Endothelial cell of umbilical vein (primary cell): Measurements from ENCODE around the gene PRXL2B. TPM values are rescaled to one million over a fixed set of nuclear protein-coding genes. Genes with fewer than 3 reads are reported as not detected.
A peak's percentile ranks its signal among the peaks of the same experiment; 100 is the strongest.

Source experiments
- BruUV-seq: library from RNA; stranded (reverse); fragments of 400-500 nt; replicated peaks from 2 replicates; lab custom pipeline; 2021; lab: Mats Ljungman, UMichigan
- CTCF ChIA-PET: fragments of 300-600, 350-600 bp; sonication (Branson Sonifier 250); formaldehyde crosslinking; loops from one replicate; lab custom pipeline; 2021; ENCODE audit warnings: antibody characterized with exemption, inconsistent platforms; lab: Charles Lee
- POLR2A ChIA-PET: fragments of 300-600, 350-600 bp; sonication (Branson Sonifier 250); formaldehyde crosslinking; loops from one replicate; lab custom pipeline; 2021; ENCODE audit warnings: antibody characterized with exemption, inconsistent platforms; lab: Charles Lee
- DNase-seq: peaks from one replicate; pipeline ENCODE4 v3.0.0-alpha.2; 2011; ENCODE audit warnings: low read depth, low spot score
- FAIRE-seq: peaks from 2 replicates; lab custom pipeline; 2011; peaks lifted over from hg19 to GRCh38; lab: Jason Lieb, UNC
- H2AFZ ChIP-seq: 2 replicates; pipeline ENCODE4 v1.6.0; 2012; ENCODE audit warnings: low read depth, low read length, control low read depth, inconsistent platforms
- H3K27ac ChIP-seq: 2 replicates; pipeline ENCODE4 v1.5.1; 2011; ENCODE audit warnings: low read depth, mild to moderate bottlenecking, control low read depth, low read length, moderate library complexity; ENCODE audit not compliant: insufficient read depth
- H3K27me3 ChIP-seq, 2 experiments: 2 replicates each; pipeline versions ENCODE4 v1.6.0 to v1.6.1; 2011; ENCODE audit warnings: low read length in 2 of 2, mixed read lengths in 1 of 2; ENCODE audit not compliant: control insufficient read depth in 2 of 2, insufficient read depth in 2 of 2
- H3K36me3 ChIP-seq, 2 experiments: 2 replicates in 1 of 2; 3 replicates in 1 of 2; pipeline ENCODE4 v1.5.1; 2011; ENCODE audit warnings: low read length in 2 of 2, mild to moderate bottlenecking in 1 of 2, moderate library complexity in 1 of 2; ENCODE audit not compliant: control insufficient read depth in 2 of 2, insufficient read depth in 2 of 2; ENCODE audit errors: extremely low read depth in 1 of 2
- H3K4me1 ChIP-seq: 3 replicates; pipeline ENCODE4 v1.5.1; 2011; ENCODE audit warnings: mild to moderate bottlenecking, low read length; ENCODE audit not compliant: control insufficient read depth, insufficient read depth; ENCODE audit errors: extremely low read depth
- H3K4me2 ChIP-seq: 2 replicates; pipeline ENCODE4 v1.6.1; 2011; ENCODE audit warnings: low read length, control low read depth, mixed read lengths; ENCODE audit not compliant: insufficient read depth
- H3K4me3 ChIP-seq, 3 experiments: fragments of 200-600 bp in 1 of 3; sonication (generic), shearing (Covaris generic) in 1 of 3; replicated peaks in 1 of 3; 2 replicates each; pipeline ENCODE4 v1.5.1; 2011 to 2016; ENCODE audit warnings: control low read depth in 3 of 3, low read length in 3 of 3, mild to moderate bottlenecking in 2 of 3, inconsistent platforms in 1 of 3, low read depth in 1 of 3, moderate library complexity in 1 of 3; ENCODE audit not compliant: insufficient read depth in 1 of 3
- H3K79me2 ChIP-seq: 2 replicates; pipeline ENCODE4 v1.6.0; 2012; ENCODE audit warnings: low read length, inconsistent platforms; ENCODE audit not compliant: control insufficient read depth, insufficient read depth
- H3K9ac ChIP-seq: replicated peaks from 2 replicates; pipeline ENCODE3; 2011; ENCODE audit warnings: low read length, control low read depth; ENCODE audit not compliant: insufficient read depth; ENCODE audit errors: extremely low read depth
- H3K9me1 ChIP-seq: replicated peaks from 3 replicates; pipeline ENCODE4 v1.6.0; 2011; ENCODE audit warnings: mild to moderate bottlenecking, low read length; ENCODE audit not compliant: control insufficient read depth, insufficient read depth; ENCODE audit errors: extremely low read depth
- H3K9me3 ChIP-seq: replicated peaks from 2 replicates; pipeline ENCODE4 v1.5.1; 2012; ENCODE audit warnings: low read length, inconsistent platforms; ENCODE audit not compliant: control insufficient read depth, insufficient read depth
- H4K20me1 ChIP-seq: replicated peaks from 2 replicates; pipeline ENCODE3; 2011; ENCODE audit warnings: mild to moderate bottlenecking, low read length; ENCODE audit not compliant: control insufficient read depth, insufficient read depth; ENCODE audit errors: extremely low read depth
- CTCF ChIP-seq, 2 donors: IDR thresholded peaks; 1 replicate in 1 of 2; 2 replicates in 1 of 2; pipeline ENCODE4 v1.5.1; 2011; ENCODE audit warnings: low read length in 2 of 2, mild to moderate bottlenecking in 2 of 2, moderate library complexity in 2 of 2, control low read depth in 1 of 2, inconsistent platforms in 1 of 2, low read depth in 1 of 2; ENCODE audit not compliant: insufficient read depth in 1 of 2; ENCODE audit errors: extremely low read depth in 1 of 2
- EZH2 ChIP-seq: IDR thresholded peaks from 2 replicates; pipeline ENCODE4 v1.6.1; 2012; ENCODE audit warnings: borderline replicate concordance, low read depth, mild to moderate bottlenecking, moderate library complexity, low read length, inconsistent platforms; ENCODE audit not compliant: severe bottlenecking
- FOS ChIP-seq: IDR thresholded peaks from 2 replicates; pipeline ENCODE4 v1.6.1; 2011; ENCODE audit warnings: mild to moderate bottlenecking, low read length, moderate library complexity, borderline replicate concordance; ENCODE audit not compliant: insufficient read depth
- GATA2 ChIP-seq: IDR thresholded peaks from 2 replicates; pipeline ENCODE4 v1.7.0; 2011; ENCODE audit warnings: low read depth, mild to moderate bottlenecking, moderate library complexity, mixed read lengths, low read length; ENCODE audit not compliant: insufficient read length, insufficient read depth
- JUN ChIP-seq: IDR thresholded peaks from 2 replicates; pipeline ENCODE4 v1.6.1; 2011; ENCODE audit warnings: borderline replicate concordance, low read depth; ENCODE audit not compliant: insufficient read length, insufficient read depth
- MAX ChIP-seq: IDR thresholded peaks from 2 replicates; pipeline ENCODE4 v1.6.1; 2011; ENCODE audit not compliant: insufficient read depth, insufficient read length
- MYC ChIP-seq: IDR thresholded peaks from one replicate; pipeline ENCODE4 v1.6.1; 2011; ENCODE audit warnings: mild to moderate bottlenecking, low read depth, low read length
- POLR2A ChIP-seq: IDR thresholded peaks from 2 replicates; pipeline ENCODE4 v1.6.1; 2012; ENCODE audit warnings: low read depth, mild to moderate bottlenecking, control low read depth, low read length
- POLR2AphosphoS5 ChIP-seq: IDR thresholded peaks from 2 replicates; pipeline ENCODE4 v1.6.1; 2012; ENCODE audit warnings: low read depth, mild to moderate bottlenecking, control low read depth, low read length, moderate library complexity; ENCODE audit not compliant: insufficient read depth
- dilution Hi-C: fragments of 300-500 bp; cut with MboI; formaldehyde crosslinking; loops from one replicate; pipeline ENCODE4 v1.15.0; 2019; ENCODE audit warnings: low sequenced_read_pairs; ENCODE audit not compliant: extremely low pct_ligation_motif_present
- intact Hi-C: fragments of 100-400 bp; cut with micrococcal nuclease; formaldehyde crosslinking; loops from one replicate; pipeline ENCODE4 v1.10.0; 2022
- polyA plus RNA-seq, 4 experiments: library from polyadenylated mRNA; depleted of rRNA in 3 of 4; stranded (reverse) in 3 of 4; unstranded in 1 of 4; fragments of >200 nt; gene quantifications; 2 replicates each; pipeline versions ENCODE4 v1.2.1 to v1.2.3, GENCODE V29; 2011 to 2012; ENCODE audit warnings: missing spikeins in 1 of 4
- total RNA-seq: library from RNA; stranded (reverse); gene quantifications from 2 replicates; pipeline ENCODE4 v1.2.3, GENCODE V29; 2021

PRXL2B gene
- total and polyA plus RNA-seq, 2 donors (not counting 3 experiments of a cell fraction or from before 2014, with no cell fraction given): 29.6 to 55.8 TPM

GRCh38 chr1:2611031-2611501 is 24.5 kb downstream of the PRXL2B start:
- DNase-seq (peak; percentile 12), FAIRE-seq (no peak)
- no TSS peak for BruUV-seq
- H3K27ac ChIP-seq: no peak overlapping the region
- CTCF ChIA-PET: no interaction called here
- H3K4me2 ChIP-seq: no peak overlapping the region
- dilution Hi-C loops: no loop called here
- no peak overlapping the region for H3K9ac ChIP-seq
- POLR2A ChIA-PET: no interaction called here
- no peaks in the 10 kb centered on the region for H3K79me2 ChIP-seq
- no peaks in the 10 kb centered on the region for H3K27me3 ChIP-seq
- H3K4me3 ChIP-seq: no peak overlapping the region
- H4K20me1 ChIP-seq: no peaks in the 10 kb centered on the region
- TF ChIP-seq MYC: no peak
- TF ChIP-seq FOS: no peak
- TF ChIP-seq POLR2A: no peak
- TF ChIP-seq JUN: no peak
- no peak for TF ChIP-seq POLR2AphosphoS5
- TF ChIP-seq CTCF (IDR thresholded peaks at IDR 0.05; ENCODE audit: extremely low read depth in 1 of 2, insufficient read depth in 1 of 2, low read depth in 1 of 2, low read length in 2 of 2): no peak
- TF ChIP-seq GATA2: no peak
- no peak for TF ChIP-seq EZH2
- TF ChIP-seq MAX: no peak
- peak overlapping the region; percentile 70 for H2AFZ ChIP-seq
- no peaks in the 10 kb centered on the region for H3K9me3 ChIP-seq
- intact Hi-C loops: loop anchor here (1.0 kb wide), 1 partner anchor 24 kb away; no protein-coding TSS in a partner anchor
- no peaks in the 10 kb centered on the region for H3K9me1 ChIP-seq
- H3K36me3 ChIP-seq: no peaks in the 10 kb centered on the region
- H3K4me1 ChIP-seq: no peaks in the 10 kb centered on the region
